ENCODE measurements around the gene HID1.

GRCh38 chr17:74935048-74935447 lies 37.5 kb downstream of the HID1 start:
- TF ChIP-seq CTCF (IDR thresholded peaks at IDR 0.05) (no peak), EZH2phosphoT487 (IDR thresholded peaks at IDR 0.05) (no peak)
